ENCODE results near the gene PINLYP. TPM values are rescaled to one million over a fixed set of nuclear protein-coding genes. Genes with fewer than 3 reads are reported as not detected.

Gene PINLYP
- total and polyA plus RNA-seq, 2 donors (not counting 1 experiment from before 2014, with no cell fraction given) = 5.1 to 14.7 TPM

DNA sequence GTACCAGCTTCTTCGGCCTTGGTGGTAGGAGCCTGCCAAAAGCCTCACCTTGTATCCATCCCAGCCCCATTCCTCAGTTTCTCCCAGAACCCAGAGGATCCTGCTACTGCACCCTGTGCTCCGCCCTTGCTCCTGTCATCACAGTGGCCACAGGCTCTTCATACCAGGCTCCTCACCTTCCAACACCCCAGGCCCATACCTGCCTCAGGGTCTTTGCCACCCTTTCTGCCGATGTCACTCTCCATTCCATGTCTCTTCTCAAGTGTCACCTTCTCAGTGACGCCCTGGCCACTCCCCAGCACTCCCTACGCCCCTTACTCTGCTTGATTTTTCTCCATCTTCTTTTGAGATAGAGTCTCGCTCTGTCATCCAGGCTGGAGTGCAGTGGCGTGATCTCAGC is 34.3 kb downstream of the PINLYP start:
- H3K4me2 ChIP-seq (ENCODE audit: extremely low read depth, insufficient read depth, low read length) = no peak overlapping the region
- H3K4me3 ChIP-seq (replicated peaks in 1 of 4; ENCODE audit: control extremely low read depth in 1 of 4, insufficient read depth in 1 of 4, low read depth in 3 of 4, low read length in 4 of 4) = no peak overlapping the region
- H3K9me3 ChIP-seq (ENCODE audit: control insufficient read depth, insufficient read depth, low read depth, low read length) = no peaks in the 10 kb centered on the region
- no peak for DNase-seq (ENCODE audit: low read depth in 2 of 2)
- peaks cover 9% of the 10 kb centered on the region for H3K36me3 ChIP-seq (ENCODE audit: control insufficient read depth, insufficient read depth, low read length)
- H3K4me1 ChIP-seq (ENCODE audit: control insufficient read depth, extremely low read depth, insufficient read depth, low read length) = no peaks in the 10 kb centered on the region
- H2AFZ ChIP-seq (ENCODE audit: low read length) = no peak overlapping the region
- H3K27ac ChIP-seq (ENCODE audit: insufficient read depth, low read length) = no peak overlapping the region
- no peaks in the 10 kb centered on the region for H4K20me1 ChIP-seq (ENCODE audit: control insufficient read depth, extremely low read depth, insufficient read depth, low read length)
- no peak overlapping the region for H3K9ac ChIP-seq (ENCODE audit: insufficient read depth, low read length)
- H3K27me3 ChIP-seq (ENCODE audit: control insufficient read depth, insufficient read depth, low read length) = no peaks in the 10 kb centered on the region
- TF ChIP-seq EZH2 (IDR thresholded peaks at IDR 0.05; ENCODE audit: low read length, missing control alignments) = no peak
- TF ChIP-seq, protein P1, sequence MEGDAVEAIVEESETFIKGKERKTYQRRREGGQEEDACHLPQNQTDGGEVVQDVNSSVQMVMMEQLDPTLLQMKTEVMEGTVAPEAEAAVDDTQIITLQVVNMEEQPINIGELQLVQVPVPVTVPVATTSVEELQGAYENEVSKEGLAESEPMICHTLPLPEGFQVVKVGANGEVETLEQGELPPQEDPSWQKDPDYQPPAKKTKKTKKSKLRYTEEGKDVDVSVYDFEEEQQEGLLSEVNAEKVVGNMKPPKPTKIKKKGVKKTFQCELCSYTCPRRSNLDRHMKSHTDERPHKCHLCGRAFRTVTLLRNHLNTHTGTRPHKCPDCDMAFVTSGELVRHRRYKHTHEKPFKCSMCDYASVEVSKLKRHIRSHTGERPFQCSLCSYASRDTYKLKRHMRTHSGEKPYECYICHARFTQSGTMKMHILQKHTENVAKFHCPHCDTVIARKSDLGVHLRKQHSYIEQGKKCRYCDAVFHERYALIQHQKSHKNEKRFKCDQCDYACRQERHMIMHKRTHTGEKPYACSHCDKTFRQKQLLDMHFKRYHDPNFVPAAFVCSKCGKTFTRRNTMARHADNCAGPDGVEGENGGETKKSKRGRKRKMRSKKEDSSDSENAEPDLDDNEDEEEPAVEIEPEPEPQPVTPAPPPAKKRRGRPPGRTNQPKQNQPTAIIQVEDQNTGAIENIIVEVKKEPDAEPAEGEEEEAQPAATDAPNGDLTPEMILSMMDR (conservative IDR thresholded peaks at IDR 0.05 in 1 of 2, IDR thresholded peaks at IDR 0.05 in 1 of 2; ENCODE audit: low read depth in 1 of 2, low read length in 2 of 2) = no peak
- peaks cover 2% of the 10 kb centered on the region for H3K79me2 ChIP-seq (ENCODE audit: control insufficient read depth, insufficient read depth, low read length)

DNA sequence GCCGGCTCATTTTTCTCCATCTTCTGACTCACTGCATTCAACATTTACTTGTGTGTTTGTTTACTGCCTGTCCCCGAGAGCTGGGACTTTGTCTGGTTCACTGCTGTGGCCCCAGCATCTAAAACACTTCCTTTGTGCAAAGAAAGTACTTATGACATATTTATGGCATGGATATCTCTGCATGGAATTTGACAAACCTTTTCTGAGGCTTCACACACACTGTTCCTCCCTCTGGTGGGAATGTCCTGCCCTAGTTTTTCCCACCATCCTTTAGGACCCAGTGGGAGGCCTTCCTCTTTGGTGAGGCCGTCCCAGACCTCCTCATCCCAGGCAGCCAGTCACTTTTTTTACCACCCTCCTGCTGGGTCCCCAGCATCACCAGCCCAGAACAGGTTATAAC is 34.9 kb downstream of the PINLYP start:
- DNase-seq (ENCODE audit: low read depth in 2 of 2) = peak in 1 of 2 donors; percentile 9
- no peaks in the 10 kb centered on the region for H4K20me1 ChIP-seq (ENCODE audit: control insufficient read depth, extremely low read depth, insufficient read depth, low read length)
- no peak overlapping the region for H3K4me2 ChIP-seq (ENCODE audit: extremely low read depth, insufficient read depth, low read length)
- no peak overlapping the region for H3K4me3 ChIP-seq (replicated peaks in 1 of 4; ENCODE audit: control extremely low read depth in 1 of 4, insufficient read depth in 1 of 4, low read depth in 3 of 4, low read length in 4 of 4)
- H3K9me3 ChIP-seq (ENCODE audit: control insufficient read depth, insufficient read depth, low read depth, low read length) = no peaks in the 10 kb centered on the region
- no peak for TF ChIP-seq EZH2 (IDR thresholded peaks at IDR 0.05; ENCODE audit: low read length, missing control alignments)
- TF ChIP-seq, protein P1 (conservative IDR thresholded peaks at IDR 0.05 in 1 of 2, IDR thresholded peaks at IDR 0.05 in 1 of 2; ENCODE audit: low read depth in 1 of 2, low read length in 2 of 2) = no peak
- H3K9ac ChIP-seq (ENCODE audit: insufficient read depth, low read length) = no peak overlapping the region
- no peak overlapping the region for H2AFZ ChIP-seq (ENCODE audit: low read length)
- H3K79me2 ChIP-seq (ENCODE audit: control insufficient read depth, insufficient read depth, low read length) = peaks cover 2% of the 10 kb centered on the region
- peaks cover 9% of the 10 kb centered on the region for H3K36me3 ChIP-seq (ENCODE audit: control insufficient read depth, insufficient read depth, low read length)
- no peaks in the 10 kb centered on the region for H3K27me3 ChIP-seq (ENCODE audit: control insufficient read depth, insufficient read depth, low read length)
- H3K27ac ChIP-seq (ENCODE audit: insufficient read depth, low read length) = no peak overlapping the region
- no peaks in the 10 kb centered on the region for H3K4me1 ChIP-seq (ENCODE audit: control insufficient read depth, extremely low read depth, insufficient read depth, low read length)

DNA sequence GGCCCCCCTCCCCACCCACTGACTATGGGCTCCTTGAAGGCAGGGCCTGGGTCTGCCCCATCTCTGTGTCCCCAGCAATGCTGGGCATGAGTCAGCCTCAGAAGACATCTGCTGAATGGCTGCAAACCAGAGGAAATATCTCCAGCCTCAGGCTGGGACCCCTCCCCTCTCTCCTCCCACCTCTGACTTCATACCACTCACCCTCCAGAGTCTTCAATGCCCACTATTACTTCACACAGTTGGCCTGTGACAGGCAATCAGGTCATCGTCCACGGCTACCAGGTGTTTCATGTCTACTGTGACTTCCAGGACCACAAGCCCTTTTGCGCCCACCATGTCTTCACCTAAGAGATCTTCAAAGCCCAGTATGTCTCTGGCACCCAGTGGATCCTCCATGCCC is 36.2 kb downstream of the PINLYP start, which contains the start of gene SRRM5:
SRRM5 (plus strand) TSS at position 301 of the 400 bp plus-strand sequence; CDS start at position 335, 34 bp downstream.
- no peaks in the 10 kb centered on the region for H3K27me3 ChIP-seq (ENCODE audit: control insufficient read depth, insufficient read depth, low read length)
- no peak within 1 kb of the TSS for H3K9ac ChIP-seq (ENCODE audit: insufficient read depth, low read length)
- TF ChIP-seq, protein P1 (conservative IDR thresholded peaks at IDR 0.05 in 1 of 2, IDR thresholded peaks at IDR 0.05 in 1 of 2; ENCODE audit: low read depth in 1 of 2, low read length in 2 of 2) = no peak
- no peak for TF ChIP-seq EZH2 (IDR thresholded peaks at IDR 0.05; ENCODE audit: low read length, missing control alignments)
- H2AFZ ChIP-seq (ENCODE audit: low read length) = no peak within 1 kb of the TSS
- no peaks in the 10 kb centered on the region for H4K20me1 ChIP-seq (ENCODE audit: control insufficient read depth, extremely low read depth, insufficient read depth, low read length)
- H3K79me2 ChIP-seq (ENCODE audit: control insufficient read depth, insufficient read depth, low read length) = peaks cover 4% of the 10 kb centered on the region
- no peak within 1 kb of the TSS for H3K27ac ChIP-seq (ENCODE audit: insufficient read depth, low read length)
- H3K4me2 ChIP-seq (ENCODE audit: extremely low read depth, insufficient read depth, low read length) = no peak within 1 kb of the TSS
- H3K4me1 ChIP-seq (ENCODE audit: control insufficient read depth, extremely low read depth, insufficient read depth, low read length) = no peaks in the 10 kb centered on the region
- H3K4me3 ChIP-seq (replicated peaks in 1 of 4; ENCODE audit: control extremely low read depth in 1 of 4, insufficient read depth in 1 of 4, low read depth in 3 of 4, low read length in 4 of 4) = no peak within 1 kb of the TSS
- no peaks in the 10 kb centered on the region for H3K9me3 ChIP-seq (ENCODE audit: control insufficient read depth, insufficient read depth, low read depth, low read length)
- H3K36me3 ChIP-seq (ENCODE audit: control insufficient read depth, insufficient read depth, low read length) = peaks cover 9% of the 10 kb centered on the region
- no peak for DNase-seq (ENCODE audit: low read depth in 2 of 2)
